Bronchial epithelial cell (primary cell): ENCODE results near the gene P2RX1. TPM values are rescaled to one million over a fixed set of nuclear protein-coding genes. Genes with fewer than 3 reads are reported as not detected.

Experiments
- DNase-seq: peaks from one replicate; pipeline ENCODE4 v3.0.0-alpha.2; 2010; ENCODE audit warnings: low read depth
- FAIRE-seq: peaks from 2 replicates; lab custom pipeline; 2011; peaks lifted over from hg19 to GRCh38; lab: Jason Lieb, UNC
- H3K27me3 ChIP-seq: 2 replicates; pipeline ENCODE4 v1.5.1; 2011; ENCODE audit warnings: low read length; ENCODE audit not compliant: control insufficient read depth, insufficient read depth
- H3K36me3 ChIP-seq: 2 replicates; pipeline ENCODE4 v1.5.1; 2011; ENCODE audit warnings: low read length; ENCODE audit not compliant: control insufficient read depth, insufficient read depth
- H3K4me3 ChIP-seq: 2 replicates; pipeline ENCODE4 v1.5.1; 2011; ENCODE audit warnings: mild to moderate bottlenecking, low read depth, low read length, control low read depth
- total RNA-seq: library from RNA; depleted of rRNA; stranded (reverse); fragments of >200 nt; gene quantifications from 2 replicates; pipeline ENCODE4 v1.2.1, GENCODE V29; 2014
- TF ChIP-seq, protein P1 (sequence below): IDR thresholded peaks from 2 replicates; pipeline ENCODE4 v1.5.1; 2011; ENCODE audit warnings: mild to moderate bottlenecking, moderate library complexity, low read length, control low read depth, inconsistent platforms; ENCODE audit not compliant: insufficient read depth, severe bottlenecking

Gene P2RX1
- total RNA-seq, 1 donor from 2014 or later = not detected

DNA sequence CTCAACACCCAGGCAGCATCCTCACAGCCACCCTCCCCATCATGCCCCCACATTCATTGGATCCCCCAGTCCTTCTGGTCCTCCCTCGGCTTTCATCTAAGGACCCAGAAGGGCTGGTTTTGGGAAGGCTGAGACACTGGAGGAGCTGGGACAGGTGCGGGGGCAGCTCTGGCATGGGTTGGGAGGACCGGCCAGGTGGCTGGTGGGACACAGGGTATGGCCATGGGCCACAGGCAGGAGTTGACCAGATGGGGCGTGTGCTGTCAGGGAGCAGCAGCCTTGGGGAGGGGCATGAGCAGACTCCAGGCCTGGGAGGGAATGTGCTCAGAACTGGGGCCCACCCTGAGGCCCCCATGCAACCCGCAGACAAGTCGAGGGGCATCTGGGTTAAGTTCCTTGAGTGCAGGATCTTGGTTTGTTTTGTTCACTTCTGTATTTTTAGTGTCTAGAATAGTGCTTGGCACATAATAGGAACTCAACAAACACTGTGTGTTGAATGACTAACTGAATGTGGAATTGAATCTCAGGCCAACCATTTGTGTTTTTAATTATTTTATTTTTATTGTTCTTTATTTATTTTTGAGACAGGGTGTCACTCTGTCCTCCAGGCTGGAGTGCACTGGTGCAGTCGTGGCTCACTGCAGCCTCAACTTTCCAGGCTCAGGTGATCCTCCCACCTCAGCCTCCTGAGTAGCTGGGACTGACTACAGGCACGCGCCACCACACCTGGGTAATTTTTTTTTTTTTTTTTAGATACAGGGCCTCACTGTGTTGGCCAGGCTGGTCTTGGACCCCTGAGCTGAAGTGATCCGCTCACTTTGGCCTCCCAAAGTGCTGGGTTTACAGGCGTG, 5.6 kb downstream of the P2RX1 start:
- no peaks in the 10 kb centered on the region for H3K27me3 ChIP-seq
- TF ChIP-seq, protein P1, sequence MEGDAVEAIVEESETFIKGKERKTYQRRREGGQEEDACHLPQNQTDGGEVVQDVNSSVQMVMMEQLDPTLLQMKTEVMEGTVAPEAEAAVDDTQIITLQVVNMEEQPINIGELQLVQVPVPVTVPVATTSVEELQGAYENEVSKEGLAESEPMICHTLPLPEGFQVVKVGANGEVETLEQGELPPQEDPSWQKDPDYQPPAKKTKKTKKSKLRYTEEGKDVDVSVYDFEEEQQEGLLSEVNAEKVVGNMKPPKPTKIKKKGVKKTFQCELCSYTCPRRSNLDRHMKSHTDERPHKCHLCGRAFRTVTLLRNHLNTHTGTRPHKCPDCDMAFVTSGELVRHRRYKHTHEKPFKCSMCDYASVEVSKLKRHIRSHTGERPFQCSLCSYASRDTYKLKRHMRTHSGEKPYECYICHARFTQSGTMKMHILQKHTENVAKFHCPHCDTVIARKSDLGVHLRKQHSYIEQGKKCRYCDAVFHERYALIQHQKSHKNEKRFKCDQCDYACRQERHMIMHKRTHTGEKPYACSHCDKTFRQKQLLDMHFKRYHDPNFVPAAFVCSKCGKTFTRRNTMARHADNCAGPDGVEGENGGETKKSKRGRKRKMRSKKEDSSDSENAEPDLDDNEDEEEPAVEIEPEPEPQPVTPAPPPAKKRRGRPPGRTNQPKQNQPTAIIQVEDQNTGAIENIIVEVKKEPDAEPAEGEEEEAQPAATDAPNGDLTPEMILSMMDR = no peak
- no peak overlapping the region for H3K4me3 ChIP-seq
- H3K36me3 ChIP-seq = no peaks in the 10 kb centered on the region
- FAIRE-seq (no peak), DNase-seq (no peak)

DNA sequence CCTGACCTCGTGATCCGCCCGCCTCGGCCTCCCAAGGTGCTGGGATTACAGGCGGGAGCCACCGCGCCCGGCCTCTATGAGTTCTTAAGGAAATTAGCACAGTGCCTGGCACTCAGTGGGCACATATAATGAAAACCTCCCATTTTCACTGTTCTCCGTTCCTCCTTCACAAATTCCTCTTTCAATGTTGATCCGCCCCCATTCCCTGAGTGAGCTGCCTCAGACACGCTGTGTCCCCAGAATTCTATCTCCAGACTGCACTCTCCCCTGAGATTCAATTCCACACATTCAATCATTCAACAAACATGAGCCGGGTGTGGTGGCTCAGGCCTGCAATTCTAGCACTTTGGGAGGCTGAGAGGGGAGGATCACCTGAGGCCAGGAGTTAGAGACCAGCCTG, 7.0 kb downstream of the P2RX1 start:
- FAIRE-seq (no peak), DNase-seq (no peak)
- TF ChIP-seq, protein P1 = no peak
- Histone ChIP-seq H3K27me3 (no peaks in the 10 kb centered on the region), H3K36me3 (no peaks in the 10 kb centered on the region), H3K4me3 (no peak overlapping the region)

GRCh38 chr17:3907483-3908216, 8.6 kb downstream of the P2RX1 start:
- Histone ChIP-seq H3K27me3 (no peaks in the 10 kb centered on the region), H3K4me3 (no peak overlapping the region), H3K36me3 (no peaks in the 10 kb centered on the region)
- DNase-seq = no peak
- no peak for FAIRE-seq
- TF ChIP-seq, protein P1 = peak; percentile 55

DNA sequence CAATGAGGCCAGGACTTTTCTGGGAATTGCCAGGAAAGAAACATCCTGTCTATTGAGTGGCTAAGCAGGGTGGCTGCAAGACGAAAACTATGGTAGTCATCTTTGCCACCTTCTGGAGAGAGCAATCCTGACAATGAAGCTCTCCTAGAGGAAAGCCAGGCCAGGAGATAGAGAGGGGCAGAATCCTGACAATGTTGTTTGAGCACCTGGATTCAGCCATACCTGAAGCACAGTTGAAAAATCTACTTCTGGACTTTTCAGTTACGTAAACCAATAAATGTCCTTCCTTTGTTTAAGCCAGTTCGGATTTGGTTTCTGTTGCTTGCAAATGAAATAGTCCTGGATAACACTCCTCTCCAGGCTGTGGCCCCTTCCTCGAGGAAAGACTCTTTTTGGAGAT, 9.4 kb downstream of the P2RX1 start:
- Histone ChIP-seq H3K4me3 (no peak overlapping the region), H3K27me3 (no peaks in the 10 kb centered on the region), H3K36me3 (no peaks in the 10 kb centered on the region)
- TF ChIP-seq, protein P1 = no peak
- FAIRE-seq (no peak), DNase-seq (no peak)

- Histone ChIP-seq H3K36me3 (no peaks in the 10 kb centered on the region), H3K4me3 (no peak overlapping the region), H3K27me3 (no peaks in the 10 kb centered on the region)
- DNase-seq = no peak
- no peak for FAIRE-seq
- TF ChIP-seq, protein P1 = no peak
Observed at GRCh38 chr17:3905017-3905520, 11.2 kb downstream of the P2RX1 start.
